GM19452 (cell line): ENCODE measurements around the gene SGPP1.
"Not testable (repeated sequence)": the region's sequence is repeated elsewhere in the genome, so short reads cannot be mapped to it uniquely, and the experiment has no call there.

Source experiments
- ATAC-seq: cut with Tn5 transposase; IDR thresholded peaks from one replicate; pipeline ENCODE4 v1.9.1; 2021; ENCODE audit not compliant: unreplicated experiment

Gene SGPP1

DNA sequence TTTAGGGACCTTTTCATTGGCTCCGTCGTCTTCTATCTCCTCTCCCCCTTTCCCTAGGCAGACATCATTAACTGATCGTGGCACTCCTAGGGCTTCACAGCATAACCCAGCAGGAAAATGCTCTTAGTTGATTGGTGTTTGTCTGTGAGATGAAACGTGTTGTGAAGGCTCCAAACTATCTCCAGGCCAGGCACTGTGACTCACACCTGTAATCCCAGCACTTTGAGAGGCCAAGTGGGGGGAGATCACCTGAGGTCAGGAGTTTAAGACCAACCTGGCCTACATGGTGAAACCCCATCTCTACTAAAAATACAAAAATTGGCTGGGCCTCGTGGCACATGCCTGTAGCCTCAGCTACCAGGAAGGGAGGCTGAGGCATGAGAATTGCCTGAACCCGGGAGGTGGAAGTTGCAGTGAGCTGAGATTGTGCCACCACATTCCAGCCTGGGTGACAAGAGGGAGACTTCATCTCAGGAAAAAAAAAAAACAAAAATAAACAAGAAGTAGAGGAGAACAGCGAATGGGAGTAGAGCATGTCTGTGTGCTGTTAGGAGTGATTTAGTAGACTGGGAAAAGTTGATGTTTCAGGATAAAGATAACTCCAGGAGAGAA lies 53.9 kb downstream of the SGPP1 start:
- no peak for ATAC-seq

DNA sequence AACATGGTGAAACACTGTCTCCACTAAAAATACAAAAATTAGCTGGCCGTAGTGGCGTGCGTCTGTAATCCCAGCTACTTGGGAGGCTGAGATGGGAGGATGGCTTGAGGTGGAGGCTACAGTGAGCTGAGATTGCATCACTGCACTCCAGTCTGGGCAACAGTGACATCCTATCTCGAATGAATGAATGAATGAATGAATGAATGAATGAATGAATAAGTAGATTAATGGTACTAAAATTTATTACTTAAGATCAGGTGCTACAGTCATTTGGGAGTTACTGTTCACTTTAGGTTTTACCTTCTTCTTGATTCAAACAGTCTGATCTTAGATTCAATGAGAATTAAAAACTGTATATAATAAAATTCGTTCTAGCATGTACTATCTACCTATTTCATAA lies 54.6 kb downstream of the SGPP1 start:
- ATAC-seq = no peak

- peak; percentile 85 for ATAC-seq
Observed at GRCh38 chr14:63672417-63673180, 55.3 kb downstream of the SGPP1 start.

GRCh38 chr14:63671987-63672386 lies 55.9 kb downstream of the SGPP1 start:
- no peak for ATAC-seq

DNA sequence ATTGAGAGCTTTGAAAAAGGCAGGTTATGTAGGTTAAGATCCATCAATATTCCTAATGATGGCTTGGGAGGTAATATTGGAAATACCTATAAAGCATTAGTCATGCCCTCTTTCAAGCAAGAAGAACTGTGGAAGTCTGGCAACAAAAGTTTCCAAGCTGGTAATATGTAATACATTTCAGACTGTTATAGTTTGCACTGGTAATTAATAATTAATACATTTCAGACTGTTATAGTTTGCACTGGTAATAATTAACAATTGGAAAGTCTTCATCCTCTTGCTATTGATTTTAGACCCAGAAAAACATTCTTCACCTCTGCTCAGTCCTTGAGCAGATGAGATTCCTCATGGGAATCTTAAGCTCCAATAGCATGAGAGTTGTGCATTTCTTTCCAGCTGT lies 57.2 kb downstream of the SGPP1 start:
- peak; percentile 50 for ATAC-seq

DNA sequence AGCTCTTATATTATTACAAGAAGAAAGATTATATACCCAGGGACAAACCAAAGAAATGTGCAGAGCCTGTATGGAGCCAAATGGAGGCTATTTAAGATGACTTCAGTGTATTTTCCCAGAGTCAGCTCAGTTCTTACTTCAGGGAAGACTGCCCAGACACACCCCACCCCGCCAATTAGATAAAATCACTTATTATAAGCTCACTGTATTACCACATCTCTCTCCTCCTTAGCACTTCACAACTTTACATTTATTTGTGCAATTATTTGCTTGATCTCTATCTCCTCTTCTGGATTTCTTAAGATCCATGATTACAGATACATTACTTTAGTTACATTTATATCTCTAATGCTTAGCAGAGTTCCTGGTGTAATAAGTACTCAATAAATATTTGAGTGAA lies 61.5 kb downstream of the SGPP1 start:
- no peak for ATAC-seq

GRCh38 chr14:63663428-63664341 lies 64.2 kb downstream of the SGPP1 start:
- no peak for ATAC-seq

GRCh38 chr14:63662776-63663175 lies 65.1 kb downstream of the SGPP1 start:
- no peak for ATAC-seq

DNA sequence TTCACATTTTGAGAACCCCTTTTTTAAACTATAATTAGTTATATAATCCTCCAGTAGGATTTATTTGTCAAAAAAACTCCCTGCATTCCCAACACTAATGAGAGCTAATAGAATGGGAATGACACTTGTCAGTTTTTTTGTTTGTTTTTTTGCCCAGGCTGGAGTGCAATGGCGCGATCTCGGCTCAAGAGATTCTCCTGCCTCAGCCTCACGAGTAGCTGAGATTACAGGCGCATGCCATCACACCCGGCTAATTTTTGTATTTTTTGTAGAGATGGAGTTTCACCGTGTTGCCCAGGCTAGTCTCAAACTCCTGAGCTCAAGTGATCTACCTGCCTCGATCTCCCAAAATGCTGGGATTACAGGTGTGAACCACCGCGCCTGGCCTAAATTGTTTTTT lies 66.0 kb downstream of the SGPP1 start:
- ATAC-seq = not testable (repeated sequence)

DNA sequence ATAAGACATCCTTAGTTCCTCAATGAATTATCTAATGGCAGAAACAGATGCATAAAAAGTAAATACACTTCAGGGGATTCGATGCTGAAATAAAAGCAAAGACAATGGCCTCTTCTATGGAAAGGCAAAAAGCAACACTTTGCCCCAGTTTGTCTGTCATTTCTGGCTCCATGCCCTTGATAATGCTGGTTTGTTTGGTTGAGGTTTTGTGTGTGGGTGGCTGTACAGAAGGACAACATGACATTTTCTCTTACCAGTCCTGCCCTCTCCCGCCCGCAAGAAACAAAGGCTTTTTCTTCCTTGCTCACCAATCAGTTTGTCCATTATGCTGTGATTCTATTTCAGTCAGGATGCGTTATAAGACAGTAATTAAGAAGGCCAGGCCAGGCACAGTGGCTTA lies 68.1 kb downstream of the SGPP1 start:
- no peak for ATAC-seq

DNA sequence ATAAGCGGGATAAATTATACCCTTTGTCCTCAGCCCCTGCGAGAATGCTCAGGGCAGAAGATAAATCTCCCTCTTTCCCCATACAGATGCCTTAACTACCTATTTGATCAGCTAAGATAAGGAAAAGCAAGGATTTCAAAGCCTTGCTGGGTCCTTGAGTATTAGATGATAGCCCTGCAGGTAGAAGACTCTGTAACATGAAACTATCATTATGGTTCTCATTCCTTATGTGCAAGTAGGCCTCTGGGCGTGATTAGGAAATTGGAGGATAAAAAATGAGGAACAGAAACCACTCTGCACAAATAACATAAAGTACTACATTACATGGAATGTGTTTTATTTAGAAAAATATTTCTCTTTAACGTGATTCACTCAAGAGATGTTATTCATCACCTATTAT lies 71.7 kb downstream of the SGPP1 start:
- no peak for ATAC-seq

DNA sequence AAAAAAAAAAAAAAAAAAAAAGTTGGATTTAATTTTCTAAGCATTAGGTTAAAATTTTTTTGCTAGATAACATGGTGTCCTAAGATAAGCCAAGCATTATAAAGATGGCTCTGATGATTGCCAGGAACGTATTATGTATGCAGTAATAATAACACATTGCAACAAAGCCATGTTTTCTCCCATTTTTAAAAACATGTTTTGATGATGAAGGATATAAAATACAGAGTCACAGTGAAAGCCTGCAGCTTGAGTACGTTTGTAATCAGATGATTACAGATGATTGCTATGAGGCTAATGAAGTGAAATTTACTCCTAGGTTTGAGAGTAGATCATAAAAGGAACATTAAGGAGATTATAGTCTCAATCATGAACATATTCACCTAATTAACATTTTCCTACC lies 72.9 kb downstream of the SGPP1 start:
- no peak for ATAC-seq

GRCh38 chr14:63654346-63654745 lies 73.5 kb downstream of the SGPP1 start:
- ATAC-seq = no peak

GRCh38 chr14:63652406-63652805 lies 75.5 kb downstream of the SGPP1 start:
- ATAC-seq = no peak

DNA sequence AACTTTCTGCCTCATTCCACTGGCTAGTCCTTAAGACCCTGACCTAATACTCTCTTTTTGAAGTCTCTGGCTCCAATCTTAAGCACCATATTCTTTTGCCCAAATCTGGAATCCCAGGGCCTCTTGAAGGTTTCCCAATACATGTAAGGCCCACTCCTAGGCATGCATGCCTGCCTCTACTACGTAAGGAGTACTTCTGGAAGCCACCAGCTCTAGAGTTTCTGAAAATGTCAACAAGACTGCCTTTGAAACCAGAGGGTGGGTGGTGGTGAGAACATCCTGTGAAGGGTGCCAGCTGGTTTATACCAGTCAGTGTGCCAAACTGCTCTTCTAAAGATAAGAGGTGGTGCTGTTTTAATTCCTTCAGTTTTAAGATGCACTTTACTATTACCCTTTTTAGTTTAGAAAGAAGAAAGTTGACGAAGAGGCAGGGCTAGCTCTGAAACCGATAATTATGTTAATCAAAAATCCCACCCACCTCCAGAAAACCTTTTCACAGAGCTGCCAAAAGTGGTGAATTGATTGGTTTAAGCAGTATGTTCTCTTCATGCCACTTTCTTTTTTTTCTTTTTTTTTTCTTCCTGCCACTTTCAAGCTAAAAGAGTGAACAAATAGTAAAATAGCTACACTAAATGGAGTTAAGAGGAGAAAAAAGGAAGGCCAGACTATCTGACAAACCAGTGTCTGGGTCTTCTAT lies 77.5 kb downstream of the SGPP1 start:
- ATAC-seq = no peak

- no peak for ATAC-seq
Observed at GRCh38 chr14:63647696-63648410, 80.0 kb downstream of the SGPP1 start.

- no peak for ATAC-seq
Observed at GRCh38 chr14:63644741-63645140, 83.1 kb downstream of the SGPP1 start.

GRCh38 chr14:63642656-63643382 lies 85.0 kb downstream of the SGPP1 start:
- ATAC-seq = no peak

GRCh38 chr14:63642229-63642611 lies 85.6 kb downstream of the SGPP1 start:
- peak; percentile 64 for ATAC-seq
